DMS153 (cell line): Measurements from ENCODE around the gene ANXA10.
"Not testable (repeated sequence)": the region's sequence is repeated elsewhere in the genome, so short reads cannot be mapped to it uniquely, and the experiment has no call there.

Experiments used
- DNase-seq: peaks from one replicate; lab custom pipeline; 2025; lab: John Stamatoyannopoulos, UW

Gene ANXA10, protein sequence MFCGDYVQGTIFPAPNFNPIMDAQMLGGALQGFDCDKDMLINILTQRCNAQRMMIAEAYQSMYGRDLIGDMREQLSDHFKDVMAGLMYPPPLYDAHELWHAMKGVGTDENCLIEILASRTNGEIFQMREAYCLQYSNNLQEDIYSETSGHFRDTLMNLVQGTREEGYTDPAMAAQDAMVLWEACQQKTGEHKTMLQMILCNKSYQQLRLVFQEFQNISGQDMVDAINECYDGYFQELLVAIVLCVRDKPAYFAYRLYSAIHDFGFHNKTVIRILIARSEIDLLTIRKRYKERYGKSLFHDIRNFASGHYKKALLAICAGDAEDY

DNA sequence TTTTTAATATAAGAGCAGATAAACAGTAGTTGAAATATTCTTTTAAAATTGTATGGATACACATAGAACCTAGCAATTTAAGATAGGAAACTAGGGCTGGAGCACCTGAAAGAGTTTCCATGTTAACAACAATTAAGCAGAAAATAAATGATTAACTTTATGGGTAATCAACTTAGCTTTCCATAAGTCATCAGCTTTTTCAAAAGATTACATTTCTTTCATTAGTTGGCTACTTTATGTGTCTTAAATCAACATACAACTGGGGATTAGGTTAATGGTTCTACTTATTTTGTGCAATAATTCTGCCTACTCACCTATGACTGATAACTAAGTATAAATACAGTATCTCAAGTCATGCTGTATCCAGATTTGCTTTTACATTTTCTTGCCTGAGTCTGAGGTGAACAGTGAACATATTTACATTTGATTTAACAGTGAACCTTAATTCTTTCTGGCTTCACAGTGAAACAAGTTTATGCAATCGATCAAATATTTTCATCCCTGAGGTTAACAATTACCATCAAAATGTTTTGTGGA lies at the start of gene ANXA10:
TSS of gene ANXA10 (plus strand) at position 362 of the 537 bp plus-strand sequence. CDS start at position 526, 164 bp downstream.
- DNase-seq: no peak

DNA sequence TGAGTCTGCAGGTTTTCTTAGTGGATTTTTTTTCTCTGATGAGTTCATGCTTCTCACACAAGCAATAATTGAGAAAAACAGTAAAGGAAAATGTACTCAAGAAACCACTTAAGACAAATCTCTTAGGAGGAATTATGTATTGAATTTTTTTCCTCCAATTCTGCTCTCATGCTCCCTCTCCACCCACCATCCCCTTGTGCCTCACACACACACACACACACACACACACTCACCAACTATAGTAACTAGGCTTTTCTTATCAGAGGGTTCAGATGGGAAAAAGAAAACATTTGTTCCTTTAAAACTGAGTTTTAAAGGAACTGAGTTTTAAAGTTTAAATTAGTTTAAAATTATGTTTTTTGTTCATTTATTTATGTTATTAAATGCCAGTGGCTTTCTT lies 47.0 kb upstream of the ANXA10 start:
- DNase-seq: no peak

GRCh38 chr4:168050002-168050401 lies 42.3 kb upstream of the ANXA10 start:
- DNase-seq: no peak

DNA sequence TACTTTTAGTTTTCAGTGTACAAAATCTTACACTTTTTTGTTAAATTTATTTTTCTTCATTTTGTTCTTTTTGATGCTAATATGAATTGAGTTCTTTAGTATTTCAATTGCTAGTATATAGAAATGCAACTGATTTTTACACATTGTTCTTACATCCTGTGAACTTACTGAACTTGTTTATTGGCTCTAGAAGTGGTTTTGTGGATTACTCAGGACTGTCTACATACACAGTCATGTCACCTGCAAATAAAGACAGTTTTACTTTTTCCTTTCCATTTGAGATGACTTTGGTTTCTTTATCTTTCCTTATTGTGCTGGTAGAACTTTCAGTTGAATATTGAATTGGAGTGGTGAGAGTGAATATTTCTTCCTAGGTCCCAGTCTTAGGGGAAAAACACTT lies 40.8 kb upstream of the ANXA10 start:
- DNase-seq: no peak

DNA sequence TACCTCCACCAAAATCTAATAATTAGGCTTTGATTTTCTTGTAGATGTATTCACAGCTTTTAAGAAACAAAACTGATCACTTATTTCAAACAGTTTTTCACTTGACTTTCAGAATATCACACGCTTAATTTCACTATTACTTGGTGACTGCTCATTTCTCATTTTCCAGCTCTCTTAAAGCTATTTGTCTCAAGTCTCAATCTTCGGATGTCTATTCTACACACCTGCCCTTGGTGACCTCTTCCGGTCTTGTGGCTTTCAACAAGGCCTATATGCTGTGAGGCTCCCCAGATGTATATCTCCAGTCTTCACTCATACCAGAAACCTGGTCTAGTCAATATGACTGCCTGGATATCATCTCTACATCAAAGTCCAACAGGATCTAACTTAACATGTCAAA lies 34.9 kb upstream of the ANXA10 start:
- DNase-seq: no peak

DNA sequence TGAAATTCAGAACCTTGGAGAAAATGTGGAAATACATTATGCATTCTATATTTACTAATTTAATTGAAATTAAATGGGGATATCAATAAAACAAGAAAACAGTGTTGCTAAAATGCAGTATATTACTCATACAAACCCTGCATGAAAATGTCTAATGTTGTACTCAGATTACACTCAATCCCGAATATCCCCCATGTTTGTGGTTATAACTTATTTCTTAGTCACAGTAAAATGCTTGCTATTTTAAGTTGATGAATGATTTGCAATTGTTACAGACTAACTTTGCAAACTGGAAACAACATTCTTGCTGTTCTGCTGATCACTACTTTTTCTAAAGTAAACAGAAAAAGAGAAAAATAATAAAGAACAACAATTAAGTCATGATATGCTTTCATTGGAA lies 33.1 kb upstream of the ANXA10 start:
- no peak for DNase-seq

DNA sequence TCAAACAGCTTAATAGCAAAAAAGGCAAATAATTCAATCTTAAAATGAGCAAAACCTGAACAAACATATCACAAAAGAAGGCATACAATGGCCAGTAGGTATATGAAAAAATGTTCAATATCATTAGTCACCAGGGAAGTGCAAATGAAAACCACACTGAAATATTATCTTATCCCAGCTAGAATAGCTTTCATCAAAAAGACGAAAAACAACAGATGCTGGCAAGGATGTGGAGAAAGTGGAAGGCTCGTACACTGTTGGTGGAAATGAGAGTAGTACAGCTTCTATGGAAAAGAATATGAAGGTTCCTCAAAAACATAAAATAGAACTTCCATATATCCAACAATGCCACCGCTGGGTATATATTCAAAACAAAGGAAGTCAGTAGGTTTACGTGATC lies 29.3 kb upstream of the ANXA10 start:
- no peak for DNase-seq

DNA sequence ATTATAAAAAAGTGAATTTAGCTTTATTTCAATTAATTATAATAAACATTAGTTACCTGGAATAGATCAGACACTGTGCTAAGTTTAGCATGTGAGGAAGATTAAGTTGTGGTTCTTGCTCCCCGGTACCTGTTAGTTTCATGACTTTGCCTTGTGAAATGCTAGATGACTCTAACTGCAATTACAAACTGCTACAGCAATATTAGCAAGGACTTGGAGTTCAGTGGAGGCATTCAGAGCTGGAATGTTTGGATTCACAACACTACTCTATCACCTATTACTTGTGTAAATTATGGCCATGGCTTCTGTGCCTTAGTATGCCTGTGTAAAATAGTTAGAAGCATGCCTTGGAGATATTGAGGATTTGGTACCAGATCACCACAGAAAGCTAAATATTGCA lies 21.4 kb upstream of the ANXA10 start:
- DNase-seq: no peak

GRCh38 chr4:168071304-168071703 lies 21.0 kb upstream of the ANXA10 start:
- DNase-seq: no peak

DNA sequence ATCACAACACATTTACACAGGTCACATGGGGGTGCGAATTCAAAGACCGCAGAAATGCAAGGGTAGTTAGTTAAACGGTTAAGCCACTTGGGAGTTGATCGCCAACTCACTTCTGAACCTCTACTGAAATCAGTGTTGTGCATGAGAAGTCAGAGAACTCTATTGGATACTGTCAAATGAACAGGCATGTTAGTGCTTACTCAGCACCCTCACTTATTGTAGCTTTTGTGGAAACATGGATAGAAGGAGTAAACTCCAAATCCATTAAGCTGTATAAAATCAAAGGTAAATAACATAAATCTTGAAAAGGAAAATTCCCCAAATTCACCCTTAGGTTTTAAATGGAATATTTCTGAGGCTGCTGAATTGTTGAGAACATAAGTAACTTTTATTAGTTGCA lies 17.5 kb upstream of the ANXA10 start:
- no peak for DNase-seq

DNA sequence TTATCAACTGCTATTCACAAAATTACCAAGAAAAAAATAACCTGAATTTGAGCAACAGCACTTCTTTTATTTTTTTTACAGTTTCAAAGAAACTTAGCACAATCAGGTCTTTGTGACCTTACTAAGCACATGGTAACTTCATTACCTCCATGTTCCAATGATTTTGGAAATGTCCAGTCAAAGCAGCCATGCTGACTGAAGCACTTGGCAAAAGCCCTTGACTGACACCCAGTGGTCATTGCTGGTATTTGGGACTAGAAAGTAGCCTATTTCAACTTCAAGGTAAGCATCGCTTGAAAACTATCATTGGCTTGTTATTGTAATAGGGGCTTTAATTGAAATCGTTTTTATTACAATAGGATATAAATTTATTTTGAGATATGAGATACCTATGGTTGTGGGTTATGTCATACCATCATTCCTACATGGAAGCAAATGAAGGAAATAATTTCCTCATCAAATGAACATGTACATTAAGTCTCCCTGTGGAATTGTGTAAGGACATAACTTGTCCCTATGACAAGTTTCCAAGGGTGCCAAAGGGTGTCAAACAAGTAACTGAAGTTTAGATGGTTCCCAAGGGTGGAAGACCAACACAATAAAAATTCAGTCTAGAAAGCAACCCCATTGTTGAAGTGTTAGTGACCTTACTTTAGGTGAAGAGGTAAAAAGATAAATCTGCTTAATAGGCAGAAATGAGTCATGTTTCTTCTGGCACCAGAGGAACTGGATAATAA lies 15.2 kb upstream of the ANXA10 start:
- DNase-seq: peak; percentile 24

GRCh38 chr4:168077726-168078239 lies 14.6 kb upstream of the ANXA10 start:
- DNase-seq: no peak

DNA sequence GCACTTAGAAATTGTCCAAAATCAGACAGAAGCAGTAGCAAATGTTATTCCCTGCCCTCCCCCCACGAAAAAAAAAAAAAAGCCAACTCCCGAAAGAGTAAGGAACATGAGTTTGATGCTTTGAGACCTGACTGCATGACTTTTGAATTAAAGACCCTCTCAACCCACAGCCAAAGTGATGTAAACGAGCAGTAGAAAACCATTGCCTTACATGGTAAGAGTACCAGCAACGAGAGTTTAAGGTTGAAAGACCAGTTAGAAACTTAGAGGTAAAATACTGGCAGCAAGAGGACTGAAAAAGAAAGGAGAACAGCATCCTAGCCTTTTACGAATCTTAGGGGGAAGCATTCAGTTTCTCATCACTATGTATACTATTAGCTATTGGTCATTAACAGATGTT lies 10.0 kb upstream of the ANXA10 start:
- no peak for DNase-seq

GRCh38 chr4:168095776-168096406 lies 3.6 kb downstream of the ANXA10 start:
- no peak for DNase-seq

GRCh38 chr4:168096407-168096784 lies 4.1 kb downstream of the ANXA10 start:
- DNase-seq: no peak

DNA sequence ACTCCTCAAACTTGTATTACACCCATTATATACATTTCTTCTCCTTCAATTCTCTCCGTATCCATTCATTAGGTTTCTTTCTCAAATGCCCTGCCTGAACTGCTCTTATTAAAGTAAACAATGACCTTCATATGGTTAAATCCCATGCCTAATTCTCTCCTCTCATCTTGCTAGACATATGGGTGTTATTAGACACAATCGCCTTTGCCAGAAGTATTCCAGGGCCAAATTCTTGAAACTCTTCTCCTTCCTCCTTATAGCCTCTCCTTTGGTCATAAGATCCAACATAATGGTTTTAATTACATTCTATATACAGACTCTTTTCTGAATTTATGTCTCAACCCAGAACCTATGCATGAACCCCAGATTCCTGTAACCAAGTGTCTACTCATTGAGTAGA lies 4.8 kb downstream of the ANXA10 start:
- no peak for DNase-seq

GRCh38 chr4:168098248-168098717 lies 5.9 kb downstream of the ANXA10 start:
- DNase-seq: no peak

DNA sequence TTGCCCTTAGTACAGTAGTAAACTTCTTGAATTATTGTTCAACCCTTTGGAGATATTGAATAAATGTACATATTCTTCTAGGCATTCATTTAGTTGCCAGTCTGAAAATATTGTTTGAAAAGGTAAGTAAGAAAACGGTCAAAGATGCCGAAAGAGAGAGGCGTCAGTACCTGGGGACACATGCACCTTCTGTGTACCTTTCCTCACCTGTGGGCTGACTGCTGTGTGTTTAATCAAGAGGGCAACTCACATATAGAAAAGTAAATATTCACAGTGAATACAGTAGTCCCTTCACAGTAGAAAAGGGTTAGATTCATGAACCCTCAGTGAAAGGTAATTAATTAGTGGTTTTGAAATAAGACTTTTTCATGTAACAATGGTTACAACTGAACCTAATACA lies 6.9 kb downstream of the ANXA10 start:
- DNase-seq: no peak

DNA sequence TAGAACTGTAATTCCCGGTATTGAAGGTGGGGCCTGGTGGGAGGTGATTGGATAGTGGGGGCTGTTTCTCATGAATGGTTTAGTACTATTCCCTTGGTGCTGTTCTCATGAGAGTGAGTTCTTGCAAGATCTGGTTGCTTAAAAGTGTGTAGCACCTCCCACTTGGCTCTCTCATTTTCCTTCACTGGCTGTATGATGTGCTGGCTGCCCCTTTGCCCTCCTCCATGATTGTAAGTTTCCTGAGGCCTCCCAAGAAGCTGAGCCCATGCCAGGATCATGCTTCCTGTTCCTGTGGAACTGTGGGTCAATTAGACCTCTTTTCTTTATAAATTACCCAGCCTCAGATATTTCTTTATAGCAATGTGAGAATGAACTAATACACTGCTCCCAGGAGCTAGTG lies 8.7 kb downstream of the ANXA10 start:
- DNase-seq: no peak

DNA sequence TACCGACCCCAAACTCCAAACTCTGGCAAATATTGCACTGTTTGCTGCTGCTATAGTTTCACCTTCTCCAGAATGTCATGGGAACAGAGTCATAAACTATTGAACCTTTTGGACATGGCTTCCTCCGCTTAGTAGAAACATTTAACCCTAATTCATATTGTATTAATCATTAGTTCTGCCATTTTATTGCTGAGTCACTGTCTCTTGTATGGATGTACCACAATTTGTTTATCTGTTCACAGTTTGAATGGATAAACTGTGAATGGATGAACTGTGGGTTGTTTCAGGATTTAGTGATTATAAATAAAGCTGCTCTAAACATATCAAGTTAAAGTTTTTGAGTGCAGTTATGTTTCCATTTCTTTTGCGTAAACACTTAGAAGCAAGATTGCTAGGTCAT lies 10.1 kb downstream of the ANXA10 start:
- no peak for DNase-seq

GRCh38 chr4:168109527-168109926 lies 17.2 kb downstream of the ANXA10 start:
- no peak for DNase-seq

DNA sequence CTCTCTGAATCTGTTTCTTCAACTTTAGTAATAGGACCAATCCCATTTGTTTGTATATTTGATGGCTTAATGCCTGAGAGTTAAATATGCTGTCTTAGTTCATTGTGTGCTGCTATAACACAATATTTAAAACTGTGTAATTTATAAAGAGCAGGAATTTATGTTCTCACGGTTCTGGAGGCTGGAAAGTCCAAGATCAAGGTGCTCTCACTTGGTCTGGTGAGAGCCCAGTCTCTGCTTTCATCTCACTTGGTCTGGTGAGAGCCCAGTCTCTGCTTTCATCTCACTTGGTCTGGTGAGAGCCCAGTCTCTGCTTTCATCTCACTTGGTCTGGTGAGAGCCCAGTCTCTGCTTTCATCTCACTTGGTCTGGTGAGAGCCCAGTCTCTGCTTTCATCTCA lies 20.7 kb downstream of the ANXA10 start:
- not testable (repeated sequence) for DNase-seq
